GM19239 (cell line): Measurements from ENCODE around the gene CERKL.

ENCODE experiments used
- DNase-seq: peaks from one replicate; pipeline ENCODE4 v3.0.0; 2011; ENCODE audit warnings: low spot score; ENCODE audit not compliant: insufficient read length
- FAIRE-seq: peaks from 2 replicates; lab custom pipeline; 2011; peaks lifted over from hg19 to GRCh38; lab: Jason Lieb, UNC

CERKL gene

GRCh38 chr2:181628590-181629585 is 28.0 kb downstream of the CERKL start:
- FAIRE-seq: peak; percentile 14
- no peak for DNase-seq

GRCh38 chr2:181627545-181627944 is 29.4 kb downstream of the CERKL start:
- peak; percentile 39 for FAIRE-seq
- DNase-seq: no peak

- DNase-seq (no peak), FAIRE-seq (no peak)
Measured at GRCh38 chr2:181626671-181627070, 30.2 kb downstream of the CERKL start.

GRCh38 chr2:181623159-181623558 is 33.7 kb downstream of the CERKL start:
- peak; percentile 35 for FAIRE-seq
- no peak for DNase-seq

GRCh38 chr2:181621779-181622490 is 35.0 kb downstream of the CERKL start:
- no peak for DNase-seq
- FAIRE-seq: no peak

- DNase-seq (no peak), FAIRE-seq (no peak)
Measured at GRCh38 chr2:181619516-181619915, 37.4 kb downstream of the CERKL start.

GRCh38 chr2:181616715-181617114 is 40.2 kb downstream of the CERKL start:
- DNase-seq: no peak

GRCh38 chr2:181614874-181615638 is 41.8 kb downstream of the CERKL start:
- DNase-seq (no peak), FAIRE-seq (no peak)

More at GRCh38 chr2:181616715-181617114, 40.2 kb downstream of the CERKL start:
- no peak for FAIRE-seq

- DNase-seq: no peak
- no peak for FAIRE-seq
Measured at GRCh38 chr2:181613241-181613640, 43.7 kb downstream of the CERKL start.

GRCh38 chr2:181607629-181608590 is 49.0 kb downstream of the CERKL start:
- no peak for FAIRE-seq
- DNase-seq: no peak

GRCh38 chr2:181605889-181606837 is 50.7 kb downstream of the CERKL start:
- no peak for DNase-seq
- FAIRE-seq: peak; percentile 55

GRCh38 chr2:181602017-181602416 is 54.9 kb downstream of the CERKL start:
- DNase-seq (no peak), FAIRE-seq (peak; percentile 61)

- FAIRE-seq (no peak), DNase-seq (no peak)
Measured at GRCh38 chr2:181596556-181596955, 60.3 kb downstream of the CERKL start.

- DNase-seq (no peak), FAIRE-seq (peak; percentile 80)
Measured at GRCh38 chr2:181594322-181594721, 62.6 kb downstream of the CERKL start.

- DNase-seq (no peak), FAIRE-seq (no peak)
Measured at GRCh38 chr2:181589779-181590178, 67.1 kb downstream of the CERKL start.

GRCh38 chr2:181588546-181588945 is 68.4 kb downstream of the CERKL start:
- DNase-seq (no peak), FAIRE-seq (peak; percentile 42)

GRCh38 chr2:181586569-181587081 is 70.3 kb downstream of the CERKL start:
- FAIRE-seq (peak; percentile 99), DNase-seq (peak; percentile 19)

- DNase-seq (no peak), FAIRE-seq (no peak)
Measured at GRCh38 chr2:181585732-181586131, 71.2 kb downstream of the CERKL start.
